AG04450 (cell line): ENCODE measurements around the gene FBXO24. TPM values are rescaled to one million over a fixed set of nuclear protein-coding genes. Genes with fewer than 3 reads are reported as not detected.

Experiments
- CTCF ChIA-PET: fragments of 300-600, 350-600 bp; formaldehyde crosslinking; extraction: SDS; loops from one replicate; lab custom pipeline; 2022; ENCODE audit warnings: antibody characterized with exemption, inconsistent platforms; lab: Charles Lee
- POLR2A ChIA-PET: fragments of 350-600 bp; formaldehyde crosslinking; extraction: SDS; loops from one replicate; lab custom pipeline; 2021; ENCODE audit warnings: antibody characterized with exemption, inconsistent platforms; lab: Yijun Ruan, JAX
- DNase-seq: peaks from one replicate; pipeline ENCODE4 v3.0.0-alpha.2; 2011; ENCODE audit warnings: low read depth, low spot score
- H3K27ac ChIP-seq: one replicate; pipeline ENCODE4 v1.5.1; 2012; ENCODE audit warnings: low read depth, low read length, control low read depth
- H3K27me3 ChIP-seq: one replicate; pipeline ENCODE4 v1.6.0; 2012; ENCODE audit warnings: low read length; ENCODE audit not compliant: control insufficient read depth, insufficient read depth
- H3K4me3 ChIP-seq: 2 replicates; pipeline ENCODE4 v1.5.1; 2011; ENCODE audit warnings: mild to moderate bottlenecking, low read depth, low read length, control low read depth
- H3K9me3 ChIP-seq: 2 replicates; pipeline ENCODE4 v1.5.1; 2012; ENCODE audit warnings: low read length; ENCODE audit not compliant: control insufficient read depth, insufficient read depth
- polyA plus RNA-seq: library from polyadenylated mRNA; depleted of rRNA; stranded (reverse); fragments of >200 nt; gene quantifications from 2 replicates; pipeline ENCODE4 v1.2.3, GENCODE V29; 2011
- TF ChIP-seq, protein P1 (sequence below): IDR thresholded peaks from 2 replicates; pipeline ENCODE4 v1.5.1; 2011; ENCODE audit warnings: low read depth, low read length, control low read depth, inconsistent platforms

FBXO24 gene
- polyA plus RNA-seq, 1 experiment, result 0.29 TPM

DNA sequence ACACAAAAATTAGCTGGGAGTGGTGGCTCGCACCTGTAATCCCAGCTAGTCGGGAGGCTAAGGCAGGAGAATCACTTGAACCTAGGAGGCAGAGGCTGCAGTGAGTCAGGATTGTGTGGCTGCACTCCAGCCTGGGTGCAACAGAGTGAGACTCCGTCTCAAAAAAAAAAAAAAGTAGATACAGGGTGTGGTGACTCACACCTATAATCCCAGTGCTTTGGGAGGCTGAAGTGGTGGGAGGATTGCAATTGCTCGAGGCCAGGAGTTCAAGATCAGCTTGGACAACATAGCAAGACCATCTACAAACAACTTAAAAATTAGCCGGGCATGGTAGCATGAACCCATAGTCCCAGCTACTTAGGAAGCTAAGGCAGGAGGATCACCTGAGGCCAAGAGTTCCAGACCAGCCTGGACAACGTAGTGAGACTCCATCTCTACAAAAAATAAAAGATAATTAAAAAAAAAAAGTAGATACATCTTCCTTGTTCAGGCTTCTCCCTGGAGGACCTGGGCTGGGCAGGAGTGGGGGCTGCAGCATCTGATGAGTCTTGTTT is 28.3 kb downstream of the FBXO24 start:
- no peak for DNase-seq
- Histone ChIP-seq H3K9me3 (peaks cover 3% of the 10 kb centered on the region; the same call in 1 of the 2 replicates), H3K27ac (no peak overlapping the region), H3K4me3 (no peak overlapping the region), H3K27me3 (no peaks in the 10 kb centered on the region)
- TF ChIP-seq, protein P1, sequence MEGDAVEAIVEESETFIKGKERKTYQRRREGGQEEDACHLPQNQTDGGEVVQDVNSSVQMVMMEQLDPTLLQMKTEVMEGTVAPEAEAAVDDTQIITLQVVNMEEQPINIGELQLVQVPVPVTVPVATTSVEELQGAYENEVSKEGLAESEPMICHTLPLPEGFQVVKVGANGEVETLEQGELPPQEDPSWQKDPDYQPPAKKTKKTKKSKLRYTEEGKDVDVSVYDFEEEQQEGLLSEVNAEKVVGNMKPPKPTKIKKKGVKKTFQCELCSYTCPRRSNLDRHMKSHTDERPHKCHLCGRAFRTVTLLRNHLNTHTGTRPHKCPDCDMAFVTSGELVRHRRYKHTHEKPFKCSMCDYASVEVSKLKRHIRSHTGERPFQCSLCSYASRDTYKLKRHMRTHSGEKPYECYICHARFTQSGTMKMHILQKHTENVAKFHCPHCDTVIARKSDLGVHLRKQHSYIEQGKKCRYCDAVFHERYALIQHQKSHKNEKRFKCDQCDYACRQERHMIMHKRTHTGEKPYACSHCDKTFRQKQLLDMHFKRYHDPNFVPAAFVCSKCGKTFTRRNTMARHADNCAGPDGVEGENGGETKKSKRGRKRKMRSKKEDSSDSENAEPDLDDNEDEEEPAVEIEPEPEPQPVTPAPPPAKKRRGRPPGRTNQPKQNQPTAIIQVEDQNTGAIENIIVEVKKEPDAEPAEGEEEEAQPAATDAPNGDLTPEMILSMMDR, result no peak
- CTCF ChIA-PET, result no interaction called here
- POLR2A ChIA-PET, result interaction anchor here (0.6 kb wide), 1 partner anchor 30 kb away, joined by 10 read pairs; no protein-coding TSS in a partner anchor

DNA sequence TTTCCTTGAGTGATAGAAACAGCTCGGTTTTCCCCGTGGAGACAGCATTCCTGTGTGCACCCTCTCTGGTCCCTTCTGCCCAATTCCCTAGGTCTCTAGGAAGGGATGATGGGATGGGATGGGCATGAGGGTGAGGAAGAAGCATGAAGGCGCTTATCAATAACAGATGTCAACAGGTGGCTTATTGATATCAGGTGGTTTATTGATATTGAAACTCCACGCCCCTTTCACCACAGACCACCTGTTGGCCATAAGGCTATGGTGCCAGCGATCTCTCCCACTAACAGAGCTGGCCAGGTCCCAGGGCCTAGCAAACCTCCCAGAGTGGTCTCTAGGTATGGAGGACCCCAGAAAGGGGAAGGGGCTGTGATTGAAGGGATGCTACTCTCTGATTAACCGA is 34.1 kb downstream of the FBXO24 start:
- Histone ChIP-seq H3K4me3 (no peak overlapping the region), H3K9me3 (no peaks in the 10 kb centered on the region), H3K27me3 (no peaks in the 10 kb centered on the region), H3K27ac (no peak overlapping the region)
- TF ChIP-seq, protein P1, result no peak
- ChIA-PET POLR2A (no interaction called here), CTCF (interaction anchor here (1.4 kb wide), 1 partner anchor 13 kb away, joined by 3 read pairs; no protein-coding TSS in a partner anchor)
- no peak for DNase-seq

- TF ChIP-seq, protein P1, result no peak
- Histone ChIP-seq H3K27ac (no peak overlapping the region), H3K9me3 (no peaks in the 10 kb centered on the region), H3K4me3 (no peak overlapping the region), H3K27me3 (no peaks in the 10 kb centered on the region)
- CTCF ChIA-PET, result no interaction called here
- POLR2A ChIA-PET, result no interaction called here
- DNase-seq, result no peak
These were observed 34.7 kb downstream of the FBXO24 start for GRCh38 chr7:100620804-100621203.

DNA sequence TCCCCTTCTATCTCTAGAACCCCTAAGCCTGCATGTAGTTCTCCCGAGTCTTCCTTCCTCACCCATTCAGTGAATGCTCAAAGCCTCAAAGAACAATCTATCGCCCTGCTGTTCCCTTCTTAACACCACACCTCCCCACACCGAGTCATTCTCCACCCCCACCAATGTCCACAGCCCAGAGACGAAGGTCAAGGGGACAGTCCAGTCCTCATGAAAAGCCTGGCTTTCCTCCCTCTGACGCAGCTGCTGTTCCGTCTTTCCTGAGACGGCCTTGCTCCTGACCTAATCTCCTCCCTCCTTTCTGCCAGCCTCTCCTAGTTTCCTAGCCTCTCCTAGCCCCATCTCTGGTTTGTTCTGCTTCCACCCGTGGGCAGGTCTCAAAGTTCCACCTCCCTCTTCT is 35.4 kb downstream of the FBXO24 start:
- TF ChIP-seq, protein P1, result no peak
- Histone ChIP-seq H3K9me3 (no peaks in the 10 kb centered on the region), H3K4me3 (no peak overlapping the region), H3K27ac (no peak overlapping the region), H3K27me3 (no peaks in the 10 kb centered on the region)
- DNase-seq, result no peak
- CTCF ChIA-PET, result no interaction called here
- POLR2A ChIA-PET, result no interaction called here

DNA sequence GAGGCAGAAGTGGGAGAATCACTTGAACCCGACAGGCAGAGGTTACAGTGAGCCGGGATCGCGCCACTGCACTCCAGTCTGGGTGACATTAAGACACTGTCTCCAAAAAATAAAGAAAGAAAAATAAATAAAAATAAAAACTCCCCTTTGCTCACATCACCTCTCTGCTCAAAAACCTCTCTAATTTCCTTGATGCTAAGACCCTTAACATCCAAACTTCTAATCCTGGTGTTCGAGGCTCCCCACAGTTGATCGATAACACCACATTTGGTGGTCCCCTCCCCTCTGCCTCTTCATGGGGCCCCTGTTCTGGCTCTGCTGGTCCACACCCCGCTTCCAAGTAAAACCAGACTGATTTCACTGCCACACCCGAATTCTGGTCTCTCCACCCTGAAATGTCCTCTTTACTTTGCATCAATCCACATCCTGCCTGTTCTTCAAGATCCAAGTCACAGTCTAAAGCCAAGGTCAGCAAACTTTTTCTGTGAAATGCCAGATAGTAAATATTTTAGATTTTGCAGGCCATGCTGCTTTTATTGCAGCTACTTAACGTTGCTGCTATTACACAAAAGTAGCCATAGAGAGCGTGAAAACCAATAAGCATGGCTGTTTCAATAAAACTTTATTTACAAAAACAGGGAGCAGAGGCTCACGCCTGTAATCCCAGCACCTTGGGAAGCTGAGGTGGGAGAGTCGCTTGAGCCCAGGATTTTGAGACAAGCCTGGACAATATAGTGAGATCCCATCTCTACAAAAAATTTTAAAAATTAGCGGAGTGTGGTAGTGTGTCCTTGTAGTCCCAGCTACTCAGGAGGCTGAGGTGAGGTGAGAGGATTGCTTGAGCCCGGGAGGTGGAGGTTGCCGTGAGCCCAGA is 38.1 kb downstream of the FBXO24 start:
- no peak for DNase-seq
- ChIA-PET POLR2A (no interaction called here), CTCF (no interaction called here)
- TF ChIP-seq, protein P1, result no peak
- Histone ChIP-seq H3K27me3 (no peaks in the 10 kb centered on the region), H3K4me3 (no peak overlapping the region), H3K9me3 (no peaks in the 10 kb centered on the region), H3K27ac (no peak overlapping the region)
